CD4-positive, CD25-positive, alpha-beta regulatory T cell (primary cell): ENCODE data around the gene EGFL8. TPM values are rescaled to one million over a fixed set of nuclear protein-coding genes. Genes with fewer than 3 reads are reported as not detected.

Experiments used
- polyA plus RNA-seq, 4 donors: library from polyadenylated mRNA; unstranded; fragments of 300-500 nt; fragmentation: Illumina TruSeq; gene quantifications; one replicate each; pipeline ENCODE4 v1.2.3, GENCODE V29; 2021
- total RNA-seq: library from RNA; stranded (reverse); gene quantifications from one replicate; pipeline ENCODE4 v1.2.3, GENCODE V29; 2022

Gene EGFL8
- total and polyA plus RNA-seq, 5 donors from 2014 or later = 0.60 to 9.9 TPM; not detected in 3

Other genes with a start within 250 kb of the EGFL8 start
- 1.3 TPM for gene C2, start 236.9 kb upstream of the EGFL8 start, total RNA-seq
- gene C2, start 236.9 kb upstream of the EGFL8 start, polyA plus RNA-seq = under 1 TPM in 1 of 4 donors, not detected in 3; 0.47 TPM
- gene CFB, start 218.5 kb upstream of the EGFL8 start, total RNA-seq = 0.64 TPM
- gene CFB, start 218.5 kb upstream of the EGFL8 start, polyA plus RNA-seq = 1 to 10 TPM in 3 of 4 donors, under 1 TPM in 1; 0.68 to 1.9 (median 1.6) TPM
- gene NELFE, start 205.6 kb upstream of the EGFL8 start, total RNA-seq = 51.4 TPM
- 10 to 100 TPM; 52.9 to 62.3 (median 60.5) TPM for gene NELFE, start 205.6 kb upstream of the EGFL8 start, polyA plus RNA-seq
- gene SKIC2, start 205.4 kb upstream of the EGFL8 start, total RNA-seq = 101 TPM
- gene SKIC2, start 205.4 kb upstream of the EGFL8 start, polyA plus RNA-seq = 10 to 100 TPM; 16.2 to 20.9 (median 17.5) TPM
- gene DXO, start 192.5 kb upstream of the EGFL8 start, total RNA-seq = 47.7 TPM
- 10 to 100 TPM in 2 of 4 donors, 1 to 10 TPM in 2; 8.4 to 10.5 (median 9.6) TPM for gene DXO, start 192.5 kb upstream of the EGFL8 start, polyA plus RNA-seq
- 4.0 TPM for gene C4A, start 182.5 kb upstream of the EGFL8 start, total RNA-seq
- gene C4A, start 182.5 kb upstream of the EGFL8 start, polyA plus RNA-seq = under 1 TPM in 2 of 4 donors, not detected in 2; 0.28 to 0.30 TPM
- 3.6 TPM for gene C4B, start 149.8 kb upstream of the EGFL8 start, total RNA-seq
- under 1 TPM in 1 of 4 donors, not detected in 3; 0.52 TPM for gene C4B, start 149.8 kb upstream of the EGFL8 start, polyA plus RNA-seq
- gene CYP21A2, start 126.2 kb upstream of the EGFL8 start, total RNA-seq = not detected
- not detected for gene CYP21A2, start 126.2 kb upstream of the EGFL8 start, polyA plus RNA-seq
- gene TNXB, start 55.3 kb upstream of the EGFL8 start, total RNA-seq = 11.2 TPM
- gene TNXB, start 55.3 kb upstream of the EGFL8 start, polyA plus RNA-seq = under 1 TPM in 2 of 4 donors, not detected in 2; 0.15 to 0.46 TPM
- 117 TPM for gene ATF6B, start 36.3 kb upstream of the EGFL8 start, total RNA-seq
- gene ATF6B, start 36.3 kb upstream of the EGFL8 start, polyA plus RNA-seq = 10 to 100 TPM; 20.0 to 27.7 (median 24.2) TPM
- 1.5 TPM for gene FKBPL, start 34.3 kb upstream of the EGFL8 start, total RNA-seq
- gene FKBPL, start 34.3 kb upstream of the EGFL8 start, polyA plus RNA-seq = 1 to 10 TPM; 1.2 to 1.5 (median 1.4) TPM
- gene PRRT1, start 12.7 kb upstream of the EGFL8 start, total RNA-seq = 0.39 TPM
- gene PRRT1, start 12.7 kb upstream of the EGFL8 start, polyA plus RNA-seq = under 1 TPM in 3 of 4 donors, not detected in 1; 0.13 to 0.55 (median 0.18) TPM
- gene PPT2, start 10.5 kb upstream of the EGFL8 start, total RNA-seq = 4.8 TPM
- 1 to 10 TPM; 3.1 to 6.2 (median 5.4) TPM for gene PPT2, start 10.5 kb upstream of the EGFL8 start, polyA plus RNA-seq
- 23.9 TPM for gene AGPAT1, start 11.5 kb downstream of the EGFL8 start, total RNA-seq
- 10 to 100 TPM; 11.8 to 15.2 (median 14.3) TPM for gene AGPAT1, start 11.5 kb downstream of the EGFL8 start, polyA plus RNA-seq
- 30.0 TPM for gene RNF5, start 13.8 kb downstream of the EGFL8 start, total RNA-seq
- gene RNF5, start 13.8 kb downstream of the EGFL8 start, polyA plus RNA-seq = 100 to 1,000 TPM; 117 to 135 (median 131) TPM
- gene AGER, start 19.7 kb downstream of the EGFL8 start, total RNA-seq = 27.8 TPM
- gene AGER, start 19.7 kb downstream of the EGFL8 start, polyA plus RNA-seq = under 1 TPM in 2 of 4 donors, not detected in 2; 0.44 to 0.52 TPM
- 106 TPM for gene PBX2, start 25.6 kb downstream of the EGFL8 start, total RNA-seq
- 1 to 10 TPM; 1.7 to 2.7 (median 1.9) TPM for gene PBX2, start 25.6 kb downstream of the EGFL8 start, polyA plus RNA-seq
- gene GPSM3, start 28.0 kb downstream of the EGFL8 start, total RNA-seq = 202 TPM
- 100 to 1,000 TPM in 2 of 4 donors, 10 to 100 TPM in 2; 82.4 to 109 (median 96.1) TPM for gene GPSM3, start 28.0 kb downstream of the EGFL8 start, polyA plus RNA-seq
- gene NOTCH4, start 59.5 kb downstream of the EGFL8 start, total RNA-seq = 0.86 TPM
- under 1 TPM in 3 of 4 donors, not detected in 1; 0.36 to 0.86 (median 0.40) TPM for gene NOTCH4, start 59.5 kb downstream of the EGFL8 start, polyA plus RNA-seq
- gene TSBP1, start 207.3 kb downstream of the EGFL8 start, total RNA-seq = not detected
- not detected for gene TSBP1, start 207.3 kb downstream of the EGFL8 start, polyA plus RNA-seq
- not detected for gene BTNL2, start 242.6 kb downstream of the EGFL8 start, total RNA-seq
- not detected for gene BTNL2, start 242.6 kb downstream of the EGFL8 start, polyA plus RNA-seq